Measurements from ENCODE around the gene MRPL14. TPM values are rescaled to one million over a fixed set of nuclear protein-coding genes. Genes with fewer than 3 reads are reported as not detected.

MRPL14 gene
- total and polyA plus RNA-seq, 9 of the 15 experiments (the other 6 are each of a cell fraction or from before 2014, with no cell fraction given): 126 to 424 (median 165) TPM

DNA sequence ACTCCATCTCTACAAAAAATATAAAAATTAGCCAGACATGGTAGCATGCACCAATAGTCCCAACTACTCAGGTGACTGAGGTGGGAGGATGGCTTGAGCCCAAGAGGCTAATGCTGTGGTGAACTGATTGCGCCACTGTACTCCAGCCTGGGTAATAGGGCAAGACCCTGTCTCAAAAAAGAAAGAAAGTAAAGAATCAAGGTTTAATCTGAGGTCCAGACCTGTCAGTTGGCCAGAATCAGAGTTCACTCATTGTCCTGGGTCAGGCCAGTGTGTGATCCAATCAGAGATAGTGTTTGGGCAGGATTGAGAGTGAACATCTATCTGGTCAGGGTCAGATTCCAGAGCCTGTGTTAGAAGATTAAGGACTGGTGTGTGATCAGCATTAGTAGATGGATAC is 15.6 kb upstream of the MRPL14 start (continued):
- TF ChIP-seq, protein P1, sequence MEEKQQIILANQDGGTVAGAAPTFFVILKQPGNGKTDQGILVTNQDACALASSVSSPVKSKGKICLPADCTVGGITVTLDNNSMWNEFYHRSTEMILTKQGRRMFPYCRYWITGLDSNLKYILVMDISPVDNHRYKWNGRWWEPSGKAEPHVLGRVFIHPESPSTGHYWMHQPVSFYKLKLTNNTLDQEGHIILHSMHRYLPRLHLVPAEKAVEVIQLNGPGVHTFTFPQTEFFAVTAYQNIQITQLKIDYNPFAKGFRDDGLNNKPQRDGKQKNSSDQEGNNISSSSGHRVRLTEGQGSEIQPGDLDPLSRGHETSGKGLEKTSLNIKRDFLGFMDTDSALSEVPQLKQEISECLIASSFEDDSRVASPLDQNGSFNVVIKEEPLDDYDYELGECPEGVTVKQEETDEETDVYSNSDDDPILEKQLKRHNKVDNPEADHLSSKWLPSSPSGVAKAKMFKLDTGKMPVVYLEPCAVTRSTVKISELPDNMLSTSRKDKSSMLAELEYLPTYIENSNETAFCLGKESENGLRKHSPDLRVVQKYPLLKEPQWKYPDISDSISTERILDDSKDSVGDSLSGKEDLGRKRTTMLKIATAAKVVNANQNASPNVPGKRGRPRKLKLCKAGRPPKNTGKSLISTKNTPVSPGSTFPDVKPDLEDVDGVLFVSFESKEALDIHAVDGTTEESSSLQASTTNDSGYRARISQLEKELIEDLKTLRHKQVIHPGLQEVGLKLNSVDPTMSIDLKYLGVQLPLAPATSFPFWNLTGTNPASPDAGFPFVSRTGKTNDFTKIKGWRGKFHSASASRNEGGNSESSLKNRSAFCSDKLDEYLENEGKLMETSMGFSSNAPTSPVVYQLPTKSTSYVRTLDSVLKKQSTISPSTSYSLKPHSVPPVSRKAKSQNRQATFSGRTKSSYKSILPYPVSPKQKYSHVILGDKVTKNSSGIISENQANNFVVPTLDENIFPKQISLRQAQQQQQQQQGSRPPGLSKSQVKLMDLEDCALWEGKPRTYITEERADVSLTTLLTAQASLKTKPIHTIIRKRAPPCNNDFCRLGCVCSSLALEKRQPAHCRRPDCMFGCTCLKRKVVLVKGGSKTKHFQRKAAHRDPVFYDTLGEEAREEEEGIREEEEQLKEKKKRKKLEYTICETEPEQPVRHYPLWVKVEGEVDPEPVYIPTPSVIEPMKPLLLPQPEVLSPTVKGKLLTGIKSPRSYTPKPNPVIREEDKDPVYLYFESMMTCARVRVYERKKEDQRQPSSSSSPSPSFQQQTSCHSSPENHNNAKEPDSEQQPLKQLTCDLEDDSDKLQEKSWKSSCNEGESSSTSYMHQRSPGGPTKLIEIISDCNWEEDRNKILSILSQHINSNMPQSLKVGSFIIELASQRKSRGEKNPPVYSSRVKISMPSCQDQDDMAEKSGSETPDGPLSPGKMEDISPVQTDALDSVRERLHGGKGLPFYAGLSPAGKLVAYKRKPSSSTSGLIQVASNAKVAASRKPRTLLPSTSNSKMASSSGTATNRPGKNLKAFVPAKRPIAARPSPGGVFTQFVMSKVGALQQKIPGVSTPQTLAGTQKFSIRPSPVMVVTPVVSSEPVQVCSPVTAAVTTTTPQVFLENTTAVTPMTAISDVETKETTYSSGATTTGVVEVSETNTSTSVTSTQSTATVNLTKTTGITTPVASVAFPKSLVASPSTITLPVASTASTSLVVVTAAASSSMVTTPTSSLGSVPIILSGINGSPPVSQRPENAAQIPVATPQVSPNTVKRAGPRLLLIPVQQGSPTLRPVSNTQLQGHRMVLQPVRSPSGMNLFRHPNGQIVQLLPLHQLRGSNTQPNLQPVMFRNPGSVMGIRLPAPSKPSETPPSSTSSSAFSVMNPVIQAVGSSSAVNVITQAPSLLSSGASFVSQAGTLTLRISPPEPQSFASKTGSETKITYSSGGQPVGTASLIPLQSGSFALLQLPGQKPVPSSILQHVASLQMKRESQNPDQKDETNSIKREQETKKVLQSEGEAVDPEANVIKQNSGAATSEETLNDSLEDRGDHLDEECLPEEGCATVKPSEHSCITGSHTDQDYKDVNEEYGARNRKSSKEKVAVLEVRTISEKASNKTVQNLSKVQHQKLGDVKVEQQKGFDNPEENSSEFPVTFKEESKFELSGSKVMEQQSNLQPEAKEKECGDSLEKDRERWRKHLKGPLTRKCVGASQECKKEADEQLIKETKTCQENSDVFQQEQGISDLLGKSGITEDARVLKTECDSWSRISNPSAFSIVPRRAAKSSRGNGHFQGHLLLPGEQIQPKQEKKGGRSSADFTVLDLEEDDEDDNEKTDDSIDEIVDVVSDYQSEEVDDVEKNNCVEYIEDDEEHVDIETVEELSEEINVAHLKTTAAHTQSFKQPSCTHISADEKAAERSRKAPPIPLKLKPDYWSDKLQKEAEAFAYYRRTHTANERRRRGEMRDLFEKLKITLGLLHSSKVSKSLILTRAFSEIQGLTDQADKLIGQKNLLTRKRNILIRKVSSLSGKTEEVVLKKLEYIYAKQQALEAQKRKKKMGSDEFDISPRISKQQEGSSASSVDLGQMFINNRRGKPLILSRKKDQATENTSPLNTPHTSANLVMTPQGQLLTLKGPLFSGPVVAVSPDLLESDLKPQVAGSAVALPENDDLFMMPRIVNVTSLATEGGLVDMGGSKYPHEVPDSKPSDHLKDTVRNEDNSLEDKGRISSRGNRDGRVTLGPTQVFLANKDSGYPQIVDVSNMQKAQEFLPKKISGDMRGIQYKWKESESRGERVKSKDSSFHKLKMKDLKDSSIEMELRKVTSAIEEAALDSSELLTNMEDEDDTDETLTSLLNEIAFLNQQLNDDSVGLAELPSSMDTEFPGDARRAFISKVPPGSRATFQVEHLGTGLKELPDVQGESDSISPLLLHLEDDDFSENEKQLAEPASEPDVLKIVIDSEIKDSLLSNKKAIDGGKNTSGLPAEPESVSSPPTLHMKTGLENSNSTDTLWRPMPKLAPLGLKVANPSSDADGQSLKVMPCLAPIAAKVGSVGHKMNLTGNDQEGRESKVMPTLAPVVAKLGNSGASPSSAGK (IDR thresholded peaks at IDR 0.05): no peak

Data from K562 (cell line).